ENCODE measurements around the gene NPIPB2. TPM values are rescaled to one million over a fixed set of nuclear protein-coding genes. Genes with fewer than 3 reads are reported as not detected.
"Not testable (repeated sequence)": the region's sequence is repeated elsewhere in the genome, so short reads cannot be mapped to it uniquely, and the experiment has no call there.

The NPIPB2 gene
- total and polyA plus RNA-seq, 2 donors (not counting 1 experiment from before 2014, with no cell fraction given): 5.4 to 38.1 TPM

DNA sequence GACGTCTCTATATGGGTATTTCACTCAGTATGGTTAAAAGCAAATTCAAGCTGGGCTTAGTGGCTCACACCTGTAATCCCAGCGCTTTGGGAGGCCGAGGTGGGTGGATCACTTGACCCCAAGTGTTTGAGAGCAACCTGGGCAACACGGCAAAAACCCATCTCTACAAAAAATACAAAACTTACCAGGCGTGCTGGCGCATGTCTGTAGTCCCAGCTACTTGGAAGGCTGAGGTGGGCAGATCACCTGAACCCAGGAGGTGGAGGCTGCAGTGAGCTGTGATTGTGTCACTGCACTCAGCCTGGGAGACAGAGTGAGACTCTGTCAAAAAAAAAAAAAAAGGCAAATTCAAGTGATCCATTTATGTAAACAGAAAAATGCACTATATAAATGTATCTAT is 21.9 kb upstream of the NPIPB2 start:
- peaks cover 63% of the 10 kb centered on the region for H3K4me1 Mint-ChIP-seq
- Histone ChIP-seq H3K4me1 (ENCODE audit: control insufficient read depth in 2 of 2, insufficient read depth in 2 of 2, low read length in 2 of 2) (peaks cover 58 to 83% of the 10 kb centered on the region in 2 donors), H3K9ac (ENCODE audit: low read length) (no peak overlapping the region), H4K20me1 (ENCODE audit: control insufficient read depth, insufficient read depth, low read length, poor library complexity, severe bottlenecking) (no peaks in the 10 kb centered on the region), H3K4me2 (replicated peaks; ENCODE audit: low read depth, low read length, poor library complexity, severe bottlenecking) (peak overlapping the region; percentile 68), H3K27me3 (replicated peaks in 1 of 4; ENCODE audit: control extremely low read depth in 1 of 4, control insufficient read depth in 3 of 4, insufficient read depth in 4 of 4, low read length in 3 of 4) (no peaks in the 10 kb centered on the region), H3K36me3 (replicated peaks in 1 of 2; ENCODE audit: control extremely low read depth in 1 of 2, control insufficient read depth in 1 of 2, extremely low read depth in 1 of 2, insufficient read depth in 2 of 2, low read length in 1 of 2) (peaks cover 0 to 9% of the 10 kb centered on the region in 2 experiments), H2AFZ (ENCODE audit: insufficient read depth, low read depth, low read length, poor library complexity, severe bottlenecking) (peak overlapping the region; percentile 54), H3K79me2 (ENCODE audit: control insufficient read depth, insufficient read depth, low read length) (peaks cover 45% of the 10 kb centered on the region), H3K9me3 (ENCODE audit: control extremely low read depth in 1 of 3, control insufficient read depth in 2 of 3, insufficient read depth in 1 of 3, low read length in 2 of 3) (no peaks in the 10 kb centered on the region), H3K27ac (ENCODE audit: low read length in 2 of 2) (peak overlapping the region; percentile 85 to 86), H3K4me3 (ENCODE audit: control extremely low read depth in 1 of 5, extremely low read depth in 1 of 5, insufficient read depth in 1 of 5, low read depth in 2 of 5, low read length in 4 of 5) (no peak overlapping the region)
- H3K27ac Mint-ChIP-seq: peak overlapping the region; percentile 93
- peak overlapping the region; percentile 87 for H3K4me3 Mint-ChIP-seq
- intact Hi-C loops (cut with micrococcal nuclease): no loop called here
- ChIA-PET POLR2A (interaction anchor here (0.6 to 3.8 kb wide), 2 partner anchors 10 to 14 kb away, joined by 4 to 39 read pairs; partner anchors contain the start of gene SNX29), CTCF (interaction anchor here (1.0 to 5.0 kb wide), 4 partner anchors 14 to 105 kb away, joined by 3 to 44 read pairs (median 13); no protein-coding TSS in a partner anchor)
- no peak for DNase-seq
- H3K27me3 Mint-ChIP-seq: no peaks in the 10 kb centered on the region
- no peaks in the 10 kb centered on the region for H3K9me3 Mint-ChIP-seq (ENCODE audit: insufficient read depth)
- ATAC-seq (ENCODE audit: low read depth): no peak
- TF ChIP-seq EZH2 (IDR thresholded peaks at IDR 0.05; ENCODE audit: borderline replicate concordance, insufficient read depth, low read depth, low read length, poor library complexity, severe bottlenecking) (no peak), CTCF (IDR thresholded peaks at IDR 0.05) (no peak)
- no CpG with 5 or more reads among the region's 6 CpGs for WGBS (ENCODE audit: insufficient coverage)

DNA sequence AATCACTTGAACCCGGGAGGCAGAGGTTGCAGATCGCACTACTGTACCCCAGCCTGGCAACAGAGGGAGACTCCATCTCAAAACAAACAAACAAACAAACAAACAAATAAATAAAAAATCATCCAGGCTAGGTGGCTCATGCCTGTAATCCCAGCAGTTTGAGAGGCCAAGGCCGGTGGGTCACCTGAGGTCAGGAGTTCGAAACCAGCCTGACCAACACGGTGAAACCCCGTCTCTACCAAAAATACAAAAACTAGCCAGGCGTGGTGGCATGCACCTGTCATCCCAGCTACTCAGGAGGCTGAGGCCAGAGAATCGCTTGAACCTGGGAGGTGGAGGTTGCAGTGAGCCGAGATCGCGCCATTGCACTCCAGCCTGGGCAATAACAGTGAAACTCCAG is 21.1 kb upstream of the NPIPB2 start:
- H3K4me1 Mint-ChIP-seq: peaks cover 61% of the 10 kb centered on the region
- Histone ChIP-seq H3K4me3 (ENCODE audit: control extremely low read depth in 1 of 5, extremely low read depth in 1 of 5, insufficient read depth in 1 of 5, low read depth in 2 of 5, low read length in 4 of 5) (peak overlapping the region in 1 of 5 experiments; percentile 27), H3K27ac (ENCODE audit: low read length in 2 of 2) (peak overlapping the region in 1 of 2 donors; percentile 85), H3K4me2 (replicated peaks; ENCODE audit: low read depth, low read length, poor library complexity, severe bottlenecking) (peak overlapping the region; percentile 68), H3K4me1 (ENCODE audit: control insufficient read depth in 2 of 2, insufficient read depth in 2 of 2, low read length in 2 of 2) (peaks cover 56 to 80% of the 10 kb centered on the region in 2 donors), H3K79me2 (ENCODE audit: control insufficient read depth, insufficient read depth, low read length) (peaks cover 42% of the 10 kb centered on the region)
- H3K27ac Mint-ChIP-seq: peak overlapping the region; percentile 63
- H3K9me3 ChIP-seq (ENCODE audit: control extremely low read depth in 1 of 3, control insufficient read depth in 2 of 3, insufficient read depth in 1 of 3, low read length in 2 of 3); H3K27me3 Mint-ChIP-seq; H4K20me1 ChIP-seq (ENCODE audit: control insufficient read depth, insufficient read depth, low read length, poor library complexity, severe bottlenecking); H3K9me3 Mint-ChIP-seq (ENCODE audit: insufficient read depth); ATAC-seq (ENCODE audit: low read depth); H3K36me3 ChIP-seq (replicated peaks in 1 of 2; ENCODE audit: control extremely low read depth in 1 of 2, control insufficient read depth in 1 of 2, extremely low read depth in 1 of 2, insufficient read depth in 2 of 2, low read length in 1 of 2); H3K27me3 ChIP-seq (replicated peaks in 1 of 4; ENCODE audit: control extremely low read depth in 1 of 4, control insufficient read depth in 3 of 4, insufficient read depth in 4 of 4, low read length in 3 of 4); DNase-seq; H3K9ac ChIP-seq (ENCODE audit: low read length); intact Hi-C loops (cut with micrococcal nuclease); H2AFZ ChIP-seq (ENCODE audit: insufficient read depth, low read depth, low read length, poor library complexity, severe bottlenecking): not testable (repeated sequence)
- ChIA-PET CTCF (interaction anchor here (1.0 to 5.0 kb wide), 3 partner anchors 14 to 105 kb away, joined by 3 to 44 read pairs (median 3); no protein-coding TSS in a partner anchor), POLR2A (interaction anchor here (0.6 to 3.8 kb wide), 4 partner anchors 9 to 1398 kb away, joined by 3 to 39 read pairs (median 4); partner anchors contain the start of gene SNX29)
- 73% methylated on average over 3 of the region's 11 CpGs for WGBS (ENCODE audit: insufficient coverage)
- peak overlapping the region; percentile 10 for H3K4me3 Mint-ChIP-seq

DNA sequence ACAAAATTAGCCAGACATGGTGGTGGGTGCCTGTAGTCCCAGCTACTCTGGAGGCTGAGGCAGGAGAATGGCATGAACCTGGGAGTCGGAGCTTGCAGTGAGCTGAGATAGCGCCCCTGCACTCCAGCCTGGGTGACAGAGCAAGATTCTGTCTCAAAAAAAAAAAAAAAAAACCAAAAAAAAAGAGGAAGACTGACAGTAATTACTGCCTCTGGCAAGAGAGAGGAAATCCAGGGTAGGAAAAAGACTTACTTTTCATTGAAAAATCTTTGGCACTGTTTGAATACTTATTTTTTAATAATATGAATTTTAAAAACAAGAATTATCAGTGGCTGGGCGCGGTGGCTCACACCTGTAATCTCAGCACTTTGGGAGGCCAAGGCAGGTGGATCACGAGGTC is 20.6 kb upstream of the NPIPB2 start:
- WGBS (ENCODE audit: insufficient coverage): no CpG with 5 or more reads among the region's 5 CpGs
- peaks cover 51 to 75% of the 10 kb centered on the region in 2 donors for H3K4me1 ChIP-seq (ENCODE audit: control insufficient read depth in 2 of 2, insufficient read depth in 2 of 2, low read length in 2 of 2)
- DNase-seq; H3K4me3 ChIP-seq (ENCODE audit: control extremely low read depth in 1 of 5, extremely low read depth in 1 of 5, insufficient read depth in 1 of 5, low read depth in 2 of 5, low read length in 4 of 5); H3K36me3 ChIP-seq (replicated peaks in 1 of 2; ENCODE audit: control extremely low read depth in 1 of 2, control insufficient read depth in 1 of 2, extremely low read depth in 1 of 2, insufficient read depth in 2 of 2, low read length in 1 of 2); H3K9me3 Mint-ChIP-seq (ENCODE audit: insufficient read depth); H3K4me3 Mint-ChIP-seq; H3K9ac ChIP-seq (ENCODE audit: low read length); ATAC-seq (ENCODE audit: low read depth); H4K20me1 ChIP-seq (ENCODE audit: control insufficient read depth, insufficient read depth, low read length, poor library complexity, severe bottlenecking); H3K27me3 Mint-ChIP-seq; H3K27me3 ChIP-seq (replicated peaks in 1 of 4; ENCODE audit: control extremely low read depth in 1 of 4, control insufficient read depth in 3 of 4, insufficient read depth in 4 of 4, low read length in 3 of 4); intact Hi-C loops (cut with micrococcal nuclease); H2AFZ ChIP-seq (ENCODE audit: insufficient read depth, low read depth, low read length, poor library complexity, severe bottlenecking); H3K9me3 ChIP-seq (ENCODE audit: control extremely low read depth in 1 of 3, control insufficient read depth in 2 of 3, insufficient read depth in 1 of 3, low read length in 2 of 3); POLR2A ChIA-PET: not testable (repeated sequence)
- Mint-ChIP-seq H3K27ac (peak overlapping the region; percentile 63), H3K4me1 (peaks cover 60% of the 10 kb centered on the region)
- CTCF ChIA-PET: interaction anchor here (0.7 to 5.0 kb wide), 4 partner anchors 13 to 106 kb away, joined by 3 to 44 read pairs (median 4); no protein-coding TSS in a partner anchor
- peaks cover 37% of the 10 kb centered on the region for H3K79me2 ChIP-seq (ENCODE audit: control insufficient read depth, insufficient read depth, low read length)
- peak overlapping the region in 1 of 2 donors; percentile 85 for H3K27ac ChIP-seq (ENCODE audit: low read length in 2 of 2)
- peak overlapping the region; percentile 19 for H3K4me2 ChIP-seq (replicated peaks; ENCODE audit: low read depth, low read length, poor library complexity, severe bottlenecking)
